GM19239 (cell line): Measurements from ENCODE around the gene NDUFB10.
A peak's percentile ranks its signal among the peaks of the same experiment; 100 is the strongest.

ENCODE experiments used
- DNase-seq: peaks from one replicate; pipeline ENCODE4 v3.0.0; 2011; ENCODE audit warnings: low spot score; ENCODE audit not compliant: insufficient read length
- FAIRE-seq: peaks from 2 replicates; lab custom pipeline; 2011; peaks lifted over from hg19 to GRCh38; lab: Jason Lieb, UNC

Gene NDUFB10

DNA sequence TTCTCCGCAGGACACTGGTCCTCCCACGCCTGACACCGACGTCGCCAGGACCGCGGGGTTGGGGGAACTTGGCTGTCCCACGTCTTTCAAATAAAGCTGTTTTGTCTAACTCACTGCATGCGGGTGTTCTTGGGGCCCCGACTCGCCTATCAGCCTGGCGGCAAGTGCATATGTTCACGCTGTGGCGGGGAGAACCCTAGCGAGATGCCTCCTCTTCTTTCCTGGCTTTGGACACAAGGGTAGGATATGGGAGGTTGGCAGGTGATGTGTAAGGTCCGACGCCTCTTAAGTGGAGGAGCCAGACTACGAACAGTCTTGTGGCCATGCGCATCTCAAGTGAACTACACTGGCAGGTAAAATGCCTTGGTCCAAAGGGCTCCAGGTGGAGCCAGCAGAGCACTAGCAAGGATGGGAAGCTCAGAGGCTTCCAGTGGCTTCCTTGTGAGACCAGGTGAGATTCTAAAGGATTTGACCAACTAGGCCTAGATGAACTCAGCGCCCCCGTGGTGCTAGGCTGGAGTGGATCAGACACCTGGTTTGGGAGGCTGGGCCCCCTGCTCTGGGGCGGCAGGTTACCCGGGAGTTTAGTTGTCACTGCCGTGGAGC is 6.2 kb downstream of the NDUFB10 start:
- no peak for FAIRE-seq
- no peak for DNase-seq

DNA sequence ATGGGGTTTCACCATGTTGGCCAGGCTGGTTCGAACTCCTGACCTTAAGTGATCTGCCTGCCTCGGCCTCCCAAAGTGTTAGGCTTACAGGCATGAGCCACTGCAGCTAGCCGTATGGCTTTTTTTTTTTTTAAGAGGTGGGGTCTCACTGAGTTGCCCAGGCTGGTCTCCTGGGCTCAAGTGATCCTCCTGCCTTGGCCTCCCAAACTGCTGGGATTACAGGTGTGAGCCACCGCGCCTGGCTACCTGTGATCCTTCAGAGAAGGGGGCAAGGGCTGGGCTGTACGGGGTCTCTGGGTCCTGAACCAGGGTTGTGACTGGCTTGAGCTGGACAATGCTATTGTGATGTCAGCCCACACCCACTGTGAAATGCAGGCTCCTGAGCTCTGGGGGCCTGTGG is 7.1 kb downstream of the NDUFB10 start, which contains the start of gene RNF151:
Gene RNF151, plus strand, starts transcription at position 397 of the 400 bp plus-strand sequence. CDS start 26 bp downstream, outside the sequence.
- FAIRE-seq (no peak), DNase-seq (no peak)

DNA sequence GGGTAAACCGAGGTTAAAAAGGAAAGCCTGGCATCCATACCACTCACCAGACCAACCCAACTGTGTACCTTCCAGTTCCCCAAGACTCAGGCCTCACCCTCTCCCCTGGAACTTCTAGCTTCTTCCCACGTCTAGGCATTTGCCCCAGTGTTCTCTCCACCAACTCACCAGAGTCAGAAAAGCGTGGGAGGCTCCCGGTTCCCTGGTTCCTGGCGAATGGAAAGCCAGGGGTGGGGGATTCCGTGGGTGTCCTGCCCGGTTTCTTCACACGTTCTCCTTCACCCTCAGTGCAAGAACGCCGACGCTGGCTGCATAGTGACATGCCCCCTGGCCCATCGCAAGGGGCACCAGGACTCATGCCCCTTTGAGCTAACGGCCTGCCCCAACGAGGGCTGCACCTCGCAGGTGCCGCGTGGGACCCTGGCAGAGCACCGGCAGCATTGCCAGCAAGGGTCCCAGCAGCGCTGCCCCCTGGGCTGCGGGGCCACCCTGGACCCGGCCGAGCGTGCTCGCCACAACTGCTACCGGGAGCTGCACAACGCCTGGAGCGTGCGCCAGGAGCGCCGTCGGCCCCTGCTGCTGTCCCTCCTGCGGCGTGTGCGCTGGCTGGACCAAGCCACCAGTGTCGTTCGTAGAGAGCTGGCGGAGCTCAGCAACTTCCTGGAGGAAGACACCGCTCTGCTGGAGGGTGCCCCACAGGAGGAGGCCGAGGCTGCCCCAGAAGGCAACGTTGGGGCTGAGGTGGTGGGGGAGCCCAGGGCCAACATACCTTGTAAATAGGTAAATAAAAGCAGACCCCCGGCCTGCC is 9.0 kb downstream of the NDUFB10 start:
- no peak for DNase-seq
- no peak for FAIRE-seq

DNA sequence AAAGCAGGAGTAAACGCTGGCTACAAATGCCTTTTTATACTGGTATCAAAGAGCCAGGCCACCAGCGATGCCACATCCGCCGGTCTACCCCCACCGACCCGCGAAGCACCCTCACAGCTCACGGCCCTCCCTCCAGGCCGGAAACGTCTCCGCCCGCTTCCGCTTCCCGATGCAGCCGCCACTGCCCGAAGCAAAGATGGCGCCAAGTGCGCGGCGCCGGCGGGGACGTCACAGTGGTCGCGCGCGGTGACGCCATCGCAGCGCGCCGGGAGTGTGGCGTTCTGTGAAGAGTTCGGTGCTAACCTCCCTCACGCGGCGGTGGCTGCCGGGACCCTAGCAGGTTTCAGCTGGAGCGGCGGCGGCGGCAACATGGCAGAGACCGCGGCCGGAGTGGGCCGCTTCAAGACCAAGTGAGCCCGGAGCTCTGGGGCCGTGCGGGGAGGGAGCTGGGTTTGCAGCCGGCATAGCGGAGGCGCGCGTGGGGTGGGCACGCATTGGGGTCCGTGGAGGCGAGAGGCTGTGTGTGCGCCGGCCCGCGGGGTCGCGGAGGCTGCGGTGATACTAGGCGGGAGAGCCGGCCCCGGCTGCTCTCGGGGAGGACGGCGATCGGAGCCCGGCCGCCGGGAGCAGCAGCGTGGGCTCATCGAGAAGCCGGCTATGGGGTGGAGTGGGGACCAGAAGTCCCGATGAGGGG is 12.6 kb downstream of the NDUFB10 start, which contains the start of gene TBL3:
Gene TBL3, plus strand, starts transcription at position 258 of the 694 bp plus-strand sequence. Its CDS starts 112 bp downstream, at position 370.
- DNase-seq: peak; percentile 99
- FAIRE-seq: peak; percentile 99

DNA sequence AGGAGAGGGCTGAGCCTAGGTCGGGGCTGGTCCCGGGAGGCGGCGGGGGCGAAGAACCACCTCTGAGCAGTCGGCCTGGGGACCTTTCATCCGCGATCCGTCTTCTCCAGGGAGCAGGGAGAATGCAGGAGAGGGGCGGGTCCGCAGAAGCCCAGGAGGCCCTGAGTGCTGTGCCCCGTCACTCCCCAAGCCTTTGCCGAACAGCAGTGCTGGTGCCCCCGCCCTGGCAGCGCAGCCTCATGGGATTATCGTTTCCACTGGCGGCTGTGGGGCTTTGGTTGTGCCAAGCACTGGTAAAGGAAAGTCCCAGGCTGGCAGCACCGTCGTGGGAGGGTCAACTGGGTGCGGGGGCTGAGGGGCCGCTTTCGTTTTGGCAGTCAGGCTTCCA is 13.1 kb downstream of the NDUFB10 start:
- no peak for DNase-seq
- no peak for FAIRE-seq

DNA sequence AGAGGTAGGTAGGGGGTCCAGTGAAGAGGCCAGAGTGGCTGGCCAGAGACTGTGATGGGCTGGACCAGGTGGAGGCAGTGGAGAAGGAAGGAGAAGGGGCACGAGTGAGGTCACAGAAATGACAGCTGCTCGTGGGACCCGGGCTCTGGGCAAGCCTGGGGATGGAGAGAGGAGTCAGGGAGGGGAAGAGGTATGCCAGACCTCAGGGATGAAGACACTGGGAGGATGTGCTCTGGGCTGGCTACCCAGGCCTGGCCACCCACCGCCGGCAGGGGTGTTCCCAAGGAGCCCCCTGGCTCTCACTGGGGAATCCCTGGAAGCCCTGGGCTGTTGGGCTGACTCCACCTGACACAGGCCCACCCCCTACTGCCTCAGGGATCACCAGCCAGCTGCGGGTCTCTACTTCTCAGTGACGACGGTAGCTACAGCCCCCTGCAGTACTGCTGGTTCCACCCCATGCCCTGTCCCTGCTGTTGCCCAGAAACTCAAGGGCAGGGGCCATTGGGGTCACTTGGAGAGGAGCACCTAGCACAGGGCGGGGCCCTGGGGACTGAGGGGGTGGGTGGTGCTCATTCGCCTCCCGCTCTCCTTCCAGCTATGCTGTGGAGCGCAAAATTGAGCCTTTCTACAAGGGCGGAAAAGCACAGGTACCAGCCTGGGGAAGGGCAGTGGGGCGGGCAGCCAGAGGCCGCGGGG is 14.3 kb downstream of the NDUFB10 start:
- DNase-seq (no peak), FAIRE-seq (no peak)

DNA sequence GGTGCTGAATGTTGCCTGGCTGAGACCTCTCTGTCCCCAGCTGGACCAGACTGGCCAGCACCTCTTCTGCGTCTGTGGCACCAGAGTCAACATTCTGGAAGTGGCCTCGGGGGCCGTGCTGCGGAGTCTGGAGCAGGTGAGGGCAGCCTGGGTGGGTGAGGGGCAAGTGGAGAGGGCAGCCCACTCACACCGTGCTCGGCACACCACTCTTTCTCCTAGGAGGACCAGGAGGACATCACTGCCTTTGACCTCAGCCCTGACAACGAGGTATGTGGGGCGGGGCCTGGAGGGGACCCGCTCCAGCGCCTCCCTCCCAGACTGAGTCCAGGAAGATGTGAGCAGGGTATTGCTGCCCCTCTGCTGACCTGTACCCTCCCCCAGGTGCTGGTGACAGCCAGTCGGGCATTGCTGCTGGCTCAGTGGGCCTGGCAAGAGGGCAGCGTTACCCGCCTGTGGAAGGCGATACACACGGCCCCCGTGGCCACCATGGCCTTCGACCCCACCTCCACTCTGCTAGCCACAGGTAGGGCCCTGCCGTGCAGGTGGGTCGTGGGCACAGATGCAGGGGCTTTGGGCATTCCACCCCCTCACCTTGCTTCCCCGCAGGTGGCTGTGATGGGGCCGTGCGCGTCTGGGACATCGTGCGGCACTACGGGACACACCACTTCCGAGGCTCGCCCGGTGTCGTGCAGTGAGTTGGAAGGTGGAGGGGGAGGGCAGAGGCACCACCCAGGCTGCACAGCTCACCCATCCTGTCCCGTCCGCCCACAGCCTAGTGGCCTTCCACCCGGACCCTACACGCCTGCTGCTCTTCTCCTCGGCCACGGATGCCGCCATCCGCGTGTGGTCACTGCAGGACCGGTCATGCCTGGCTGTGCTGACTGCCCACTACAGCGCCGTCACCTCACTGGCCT is 15.1 kb downstream of the NDUFB10 start:
- FAIRE-seq: no peak
- no peak for DNase-seq

DNA sequence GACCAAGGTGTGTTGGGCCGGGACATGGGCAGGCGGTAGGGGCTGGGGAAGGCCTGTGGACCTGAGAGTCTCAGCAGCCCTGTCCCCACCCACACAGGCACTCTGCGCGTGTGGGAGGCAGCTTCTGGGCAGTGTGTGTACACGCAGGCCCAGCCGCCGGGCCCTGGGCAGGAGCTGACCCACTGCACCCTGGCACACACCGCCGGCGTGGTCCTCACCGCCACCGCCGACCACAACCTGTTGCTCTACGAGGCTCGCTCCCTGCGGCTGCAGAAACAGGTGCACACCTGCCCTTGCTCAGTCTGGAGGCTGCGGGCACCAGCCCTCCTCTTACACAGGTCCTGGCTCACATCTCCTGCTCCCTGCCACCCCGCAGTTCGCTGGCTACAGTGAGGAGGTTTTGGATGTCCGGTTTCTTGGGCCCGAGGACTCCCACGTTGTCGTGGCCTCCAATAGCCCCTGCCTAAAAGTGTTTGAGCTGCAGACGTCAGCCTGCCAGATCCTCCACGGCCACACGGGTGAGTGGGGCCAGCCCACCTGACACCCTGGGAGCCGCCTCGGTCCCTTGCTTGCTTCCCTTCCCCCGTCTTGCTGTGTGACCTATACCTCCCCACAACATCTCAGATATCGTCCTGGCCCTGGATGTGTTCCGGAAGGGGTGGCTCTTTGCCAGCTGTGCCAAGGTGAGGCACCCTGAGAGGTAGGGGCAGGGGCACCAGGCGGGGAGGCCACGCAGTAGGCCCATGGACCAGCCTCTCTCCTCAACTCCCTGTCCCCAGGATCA is 16.3 kb downstream of the NDUFB10 start:
- FAIRE-seq: no peak

DNA sequence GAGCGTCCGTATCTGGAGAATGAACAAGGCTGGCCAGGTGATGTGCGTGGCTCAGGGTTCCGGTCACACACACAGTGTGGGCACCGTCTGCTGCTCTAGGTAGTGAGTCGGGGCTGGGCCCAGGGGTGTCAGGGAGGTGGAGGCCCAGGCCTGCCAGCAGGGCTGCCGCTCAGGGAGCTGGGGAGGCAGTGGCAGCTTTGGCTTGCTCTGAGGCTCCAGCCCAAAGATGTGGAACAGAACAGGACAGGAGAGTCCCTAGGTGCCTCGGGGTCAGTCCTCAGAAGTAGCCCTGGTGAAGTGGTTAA is 16.8 kb downstream of the NDUFB10 start:
- DNase-seq (no peak), FAIRE-seq (no peak)

More for the DNA sequence above, 16.3 kb downstream of the NDUFB10 start:
- DNase-seq: no peak

DNA sequence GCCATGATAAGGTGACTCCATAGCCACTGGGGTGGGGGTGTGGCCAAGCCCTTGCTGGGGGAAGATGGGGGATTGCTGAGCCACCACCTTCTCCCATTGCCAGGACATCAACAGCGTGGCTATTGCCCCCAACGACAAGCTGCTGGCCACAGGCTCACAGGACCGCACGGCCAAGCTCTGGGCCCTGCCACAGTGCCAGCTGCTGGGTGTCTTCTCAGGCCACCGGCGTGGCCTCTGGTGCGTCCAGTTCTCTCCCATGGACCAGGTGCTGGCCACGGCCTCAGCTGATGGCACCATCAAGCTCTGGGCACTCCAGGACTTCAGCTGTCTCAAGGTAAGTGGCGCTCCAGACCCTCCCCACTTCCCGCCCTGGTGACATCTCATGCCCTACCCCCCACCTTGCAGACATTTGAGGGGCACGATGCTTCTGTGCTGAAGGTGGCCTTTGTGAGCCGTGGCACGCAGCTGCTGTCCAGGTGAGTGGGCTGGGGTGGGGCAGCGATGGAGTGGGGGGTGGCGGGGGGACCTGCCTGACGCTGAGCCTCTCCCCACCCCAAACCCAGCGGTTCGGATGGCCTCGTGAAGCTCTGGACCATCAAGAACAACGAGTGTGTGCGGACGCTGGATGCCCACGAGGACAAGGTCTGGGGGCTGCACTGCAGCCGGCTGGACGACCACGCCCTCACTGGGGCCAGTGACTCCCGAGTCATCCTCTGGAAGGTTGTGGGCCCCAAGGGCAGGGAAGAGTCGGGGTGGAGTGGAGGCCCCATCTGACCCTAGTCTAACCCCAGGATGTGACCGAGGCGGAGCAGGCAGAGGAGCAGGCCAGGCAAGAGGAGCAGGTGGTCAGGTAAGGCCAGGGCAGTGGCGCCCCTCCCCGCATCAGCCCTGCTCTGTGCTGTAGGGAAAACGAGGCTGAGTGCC is 17.9 kb downstream of the NDUFB10 start:
- DNase-seq (no peak), FAIRE-seq (no peak)

DNA sequence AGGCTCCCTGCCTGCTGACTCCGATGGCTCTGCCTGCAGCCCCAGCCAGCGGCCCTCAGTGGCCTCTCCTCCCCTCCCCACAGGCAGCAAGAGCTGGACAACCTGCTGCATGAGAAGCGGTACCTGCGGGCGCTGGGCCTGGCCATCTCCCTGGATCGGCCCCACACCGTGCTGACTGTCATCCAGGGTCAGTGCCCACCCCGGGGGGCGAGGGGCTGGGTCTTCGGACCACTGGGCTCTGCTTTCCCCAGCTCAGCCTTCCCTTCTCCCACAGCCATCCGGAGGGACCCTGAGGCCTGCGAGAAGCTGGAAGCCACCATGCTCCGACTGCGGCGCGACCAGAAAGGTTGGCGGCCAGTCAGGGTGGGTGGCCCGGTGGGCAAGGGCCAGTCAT is 18.5 kb downstream of the NDUFB10 start:
- FAIRE-seq: no peak
- DNase-seq: no peak

DNA sequence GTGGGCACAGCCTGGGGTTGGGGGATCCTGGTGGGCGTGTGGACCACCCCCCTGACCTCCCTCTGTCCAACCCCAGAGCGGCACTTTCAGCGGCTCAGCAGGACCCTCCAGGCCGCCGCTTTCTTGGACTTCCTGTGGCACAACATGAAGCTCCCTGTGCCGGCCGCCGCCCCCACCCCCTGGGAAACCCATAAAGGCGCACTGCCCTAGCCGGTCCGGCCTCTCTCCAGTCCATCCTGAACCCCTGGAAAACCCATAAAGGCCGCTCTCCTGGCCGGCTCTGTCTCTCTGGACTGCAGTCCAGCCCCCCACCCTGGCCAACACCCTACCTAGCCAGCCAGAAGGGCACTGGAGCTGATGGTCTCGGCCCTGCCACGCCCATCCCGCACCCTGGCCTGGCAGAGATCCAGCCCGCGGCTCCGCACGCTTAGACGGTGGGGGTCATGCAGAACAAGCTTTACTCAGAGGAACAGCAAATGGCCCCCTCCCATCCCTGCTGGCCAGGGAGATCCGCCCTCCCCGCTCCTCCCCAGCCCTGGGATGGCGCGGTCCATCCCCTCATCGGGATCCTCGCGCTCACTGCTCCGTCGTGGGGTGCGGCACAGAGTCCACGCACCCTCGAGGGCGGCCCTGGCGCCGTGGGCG is 19.3 kb downstream of the NDUFB10 start:
- DNase-seq (no peak), FAIRE-seq (no peak)

DNA sequence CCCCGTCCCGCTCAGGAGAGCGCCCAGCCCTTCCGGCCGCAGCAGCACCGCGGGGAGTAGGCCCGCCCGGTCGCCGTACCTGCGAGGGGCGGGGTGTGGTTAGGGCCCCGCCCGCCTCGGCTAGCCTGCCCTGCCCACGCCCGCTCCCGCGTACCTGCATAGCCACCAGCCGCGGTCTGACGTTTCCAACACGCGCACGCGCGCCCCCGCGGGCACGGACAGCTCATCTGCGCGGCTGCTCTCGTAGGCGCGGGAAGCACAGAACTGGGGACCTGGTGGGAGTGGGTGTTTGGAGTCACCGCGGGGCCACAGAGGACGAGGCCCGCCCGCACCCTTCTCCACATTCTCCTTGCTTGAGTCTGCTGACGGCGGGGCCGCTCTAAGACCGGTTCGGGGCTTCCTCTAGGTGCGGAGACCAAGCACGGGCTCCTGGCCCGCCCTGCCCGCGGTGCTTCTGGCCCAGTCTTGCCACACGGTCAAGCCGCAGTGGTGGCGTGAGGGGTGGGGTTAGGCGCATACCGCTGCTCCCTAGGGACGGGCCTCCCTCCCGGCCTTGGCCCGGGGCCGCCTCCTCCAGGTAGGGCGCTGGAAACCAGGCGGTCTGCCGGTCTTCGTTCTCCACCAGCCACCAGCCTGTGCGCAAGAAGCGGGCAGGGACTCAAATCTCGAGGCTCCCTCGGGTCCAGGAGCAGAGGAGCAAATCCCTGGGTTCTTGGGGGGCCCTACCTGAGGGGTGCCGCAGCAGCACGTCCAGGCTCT is 20.1 kb downstream of the NDUFB10 start:
- FAIRE-seq (no peak), DNase-seq (no peak)

DNA sequence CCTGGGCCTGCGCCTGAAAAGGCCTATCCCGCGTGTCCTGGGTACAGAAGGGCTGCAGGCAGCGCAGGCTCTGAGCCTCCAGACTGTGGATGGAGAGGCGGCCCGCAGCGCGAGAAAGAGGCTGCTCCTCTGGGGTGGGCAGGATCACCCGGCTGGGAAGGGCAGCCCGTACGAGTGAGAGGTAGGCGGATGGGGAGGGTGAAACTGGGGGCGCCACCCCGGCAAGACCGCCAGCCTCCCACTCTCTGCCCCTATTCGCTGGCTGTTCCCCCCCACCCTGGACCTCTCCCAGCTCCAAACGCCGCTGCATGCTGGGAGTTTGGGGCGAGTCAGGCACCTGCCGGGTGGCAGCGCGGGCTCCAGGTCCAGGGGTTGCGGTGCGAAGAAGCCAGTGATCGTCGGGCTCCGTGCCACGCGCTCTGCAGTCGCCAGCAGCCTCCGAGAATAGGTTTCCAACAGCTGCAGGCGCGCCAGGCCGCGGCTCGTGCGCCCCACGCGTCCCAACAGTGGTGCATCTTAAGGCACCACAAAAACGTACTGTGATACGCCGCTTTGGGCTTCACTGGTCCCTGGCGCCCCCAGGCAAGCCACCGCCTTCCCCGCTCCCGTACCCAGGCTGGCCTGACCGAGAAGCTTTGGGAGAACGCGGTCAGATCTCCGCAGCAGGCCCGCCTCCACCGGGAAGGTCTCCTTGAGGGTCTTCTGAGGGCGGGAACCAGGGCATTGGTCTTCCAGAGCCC is 20.9 kb downstream of the NDUFB10 start:
- no peak for FAIRE-seq
- no peak for DNase-seq

DNA sequence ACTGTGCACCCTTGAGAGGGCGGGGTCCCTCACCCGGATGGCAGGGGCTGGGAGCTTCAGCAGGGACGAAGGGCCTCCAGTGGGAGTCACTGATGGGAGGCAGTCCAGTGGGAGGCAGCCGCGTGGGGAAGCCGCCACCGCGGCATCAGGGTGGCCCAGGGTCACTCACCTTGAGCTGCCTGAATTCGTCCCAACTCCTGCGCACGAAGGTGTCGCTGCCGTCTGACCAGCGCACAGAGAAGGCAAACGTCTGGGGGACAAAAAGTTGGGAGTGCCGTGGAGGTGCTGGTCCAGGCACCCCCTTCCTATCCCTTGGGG is 21.4 kb downstream of the NDUFB10 start:
- FAIRE-seq: no peak
- DNase-seq: no peak

DNA sequence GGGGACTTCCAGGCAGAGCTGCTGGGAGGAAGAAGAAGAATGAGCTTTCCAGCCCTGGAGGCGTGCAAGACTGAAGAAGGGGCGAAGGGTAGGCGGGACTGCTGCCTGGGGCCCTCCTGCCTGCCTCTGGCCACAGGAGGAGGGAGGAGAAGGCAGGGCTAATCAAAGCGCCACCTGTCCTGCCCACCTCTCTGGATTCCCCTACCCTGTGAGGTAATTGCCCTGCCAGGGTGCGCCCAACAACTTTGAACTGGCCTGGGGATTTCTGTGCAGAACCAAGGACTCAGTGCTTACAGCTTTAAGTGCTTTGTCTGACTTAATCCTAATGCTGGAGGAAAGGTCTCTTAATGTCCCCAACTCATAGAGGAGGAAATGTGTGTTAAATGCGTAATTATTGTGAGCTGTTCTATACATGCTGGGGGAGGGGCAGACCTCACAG is 22.1 kb downstream of the NDUFB10 start, which contains the start of gene NOXO1:
Gene NOXO1, minus strand, starts transcription at position 72 of the 439 bp plus-strand sequence. CDS start 290 bp downstream, outside the sequence.
- FAIRE-seq (no peak), DNase-seq (no peak)
